ENCODE data around the gene TOP3B. TPM values are rescaled to one million over a fixed set of nuclear protein-coding genes. Genes with fewer than 3 reads are reported as not detected.

The TOP3B gene
- polyA plus RNA-seq, 1 donor from 2014 or later = 33.7 TPM

- Histone ChIP-seq H3K9me3 (ENCODE audit: low read length) (no peaks in the 10 kb centered on the region), H3K9ac (ENCODE audit: low read length) (no peak overlapping the region), H3K4me3 (ENCODE audit: low read length) (no peak overlapping the region), H3K36me3 (ENCODE audit: insufficient read depth, low read length) (no peaks in the 10 kb centered on the region), H3K79me2 (replicated peaks; ENCODE audit: insufficient read depth, low read length) (no peaks in the 10 kb centered on the region), H3F3A (ENCODE audit: insufficient read depth, low read length, poor library complexity, severe bottlenecking) (no peaks in the 10 kb centered on the region), H3K9me2 (ENCODE audit: insufficient read depth, low read length) (no peaks in the 10 kb centered on the region), H3K27ac (ENCODE audit: low read length) (no peak overlapping the region), H4K20me1 (ENCODE audit: insufficient read depth) (no peaks in the 10 kb centered on the region), H3K4me2 (ENCODE audit: low read length) (no peak overlapping the region), H3K27me3 (ENCODE audit: insufficient read depth, low read depth, low read length) (no peaks in the 10 kb centered on the region), H2AFZ (ENCODE audit: low read depth, low read length) (no peak overlapping the region)
- TF ChIP-seq REST (IDR thresholded peaks at IDR 0.05; ENCODE audit: borderline replicate concordance) (no peak), EP300 (conservative IDR thresholded peaks at IDR 0.05; ENCODE audit: poor library complexity, severe bottlenecking) (no peak), TAF1 (IDR thresholded peaks at IDR 0.05; ENCODE audit: low read depth) (no peak), POLR2AphosphoS5 (IDR thresholded peaks at IDR 0.05) (no peak), RAD21 (conservative IDR thresholded peaks at IDR 0.05) (no peak), CTCF (IDR thresholded peaks at IDR 0.05; ENCODE audit: poor library complexity, severe bottlenecking) (no peak)
These were observed 32.6 kb downstream of the TOP3B start for GRCh38 chr22:21949948-21950347.

GRCh38 chr22:21949569-21949918 lies 33.0 kb downstream of the TOP3B start:
- TF ChIP-seq MXI1 (conservative IDR thresholded peaks at IDR 0.05; ENCODE audit: poor library complexity, severe bottlenecking) = no peak
- TF ChIP-seq SMC3 (conservative IDR thresholded peaks at IDR 0.05; ENCODE audit: poor library complexity) = no peak
- no peak for TF ChIP-seq EZH2 (IDR thresholded peaks at IDR 0.05; ENCODE audit: borderline replicate concordance, insufficient read depth, low read length, poor library complexity, severe bottlenecking)
- TF ChIP-seq REST (IDR thresholded peaks at IDR 0.05; ENCODE audit: borderline replicate concordance) = no peak
- no peak for TF ChIP-seq TAF1 (IDR thresholded peaks at IDR 0.05; ENCODE audit: low read depth)
- TF ChIP-seq POLR2AphosphoS5 (IDR thresholded peaks at IDR 0.05) = no peak
- TF ChIP-seq RAD21 (conservative IDR thresholded peaks at IDR 0.05) = no peak
- TF ChIP-seq EP300 (conservative IDR thresholded peaks at IDR 0.05; ENCODE audit: poor library complexity, severe bottlenecking) = no peak
- TF ChIP-seq CTCF (IDR thresholded peaks at IDR 0.05; ENCODE audit: poor library complexity, severe bottlenecking) = no peak
- Histone ChIP-seq H2AFZ (ENCODE audit: low read depth, low read length) (no peak overlapping the region), H4K20me1 (ENCODE audit: insufficient read depth) (no peaks in the 10 kb centered on the region), H3K27ac (ENCODE audit: low read length) (no peak overlapping the region), H3K36me3 (ENCODE audit: insufficient read depth, low read length) (no peaks in the 10 kb centered on the region), H3K4me3 (ENCODE audit: low read length) (no peak overlapping the region), H3K27me3 (ENCODE audit: insufficient read depth, low read depth, low read length) (no peaks in the 10 kb centered on the region), H3K9ac (ENCODE audit: low read length) (no peak overlapping the region), H3F3A (ENCODE audit: insufficient read depth, low read length, poor library complexity, severe bottlenecking) (no peaks in the 10 kb centered on the region), H3K9me3 (ENCODE audit: low read length) (no peaks in the 10 kb centered on the region), H3K9me2 (ENCODE audit: insufficient read depth, low read length) (no peaks in the 10 kb centered on the region), H3K4me2 (ENCODE audit: low read length) (no peak overlapping the region), H3K79me2 (replicated peaks; ENCODE audit: insufficient read depth, low read length) (no peaks in the 10 kb centered on the region)

All from neural cell (in vitro differentiated cells).